Retinal pigment epithelial cell (primary cell): ENCODE data around the gene COL12A1.

ENCODE experiments used
- DNase-seq: peaks from one replicate; pipeline ENCODE4 v3.0.0-alpha.2; 2010; ENCODE audit warnings: low read depth
- H3K4me3 ChIP-seq: 2 replicates; pipeline ENCODE4 v1.5.1; 2011; ENCODE audit warnings: mild to moderate bottlenecking, low read length, control low read depth, moderate library complexity
- CTCF ChIP-seq: conservative IDR thresholded peaks from 2 replicates; pipeline ENCODE4 v1.5.1; 2011; ENCODE audit warnings: low read depth, low read length, control low read depth, inconsistent platforms

The COL12A1 gene

GRCh38 chr6:75096966-75097365 lies 108.9 kb downstream of the COL12A1 start:
- DNase-seq: no peak
- H3K4me3 ChIP-seq: no peak overlapping the region
- TF ChIP-seq CTCF: no peak

- peak; percentile 86 for DNase-seq
- H3K4me3 ChIP-seq: no peak overlapping the region
- TF ChIP-seq CTCF: peak; percentile 20
Observed at GRCh38 chr6:75094614-75095200, 111.1 kb downstream of the COL12A1 start.

GRCh38 chr6:75091467-75092190 lies 114.2 kb downstream of the COL12A1 start:
- DNase-seq: no peak
- TF ChIP-seq CTCF: no peak

GRCh38 chr6:75090576-75090975 lies 115.3 kb downstream of the COL12A1 start:
- DNase-seq: no peak
- H3K4me3 ChIP-seq: no peak overlapping the region
- no peak for TF ChIP-seq CTCF

More at GRCh38 chr6:75091467-75092190, 114.2 kb downstream of the COL12A1 start:
- H3K4me3 ChIP-seq: no peak overlapping the region

- DNase-seq: no peak
- H3K4me3 ChIP-seq: no peak overlapping the region
- TF ChIP-seq CTCF: no peak
Observed at GRCh38 chr6:75089921-75090320, 115.9 kb downstream of the COL12A1 start.

GRCh38 chr6:75089151-75089897 lies 116.5 kb downstream of the COL12A1 start:
- TF ChIP-seq CTCF: no peak
- no peak overlapping the region for H3K4me3 ChIP-seq
- DNase-seq: no peak
